Ishikawa (cell line): Measurements from ENCODE around the gene NUDT13.

Experiments
- CEBPB ChIP-seq: IDR thresholded peaks from 2 replicates; pipeline ENCODE4 v1.6.1; 2012
- CREB1 ChIP-seq: IDR thresholded peaks from 2 replicates; pipeline ENCODE4 v1.6.1; 2012; ENCODE audit warnings: low read depth
- EGR1 ChIP-seq: IDR thresholded peaks from 2 replicates; pipeline ENCODE4 v1.6.1; 2012
- EP300 ChIP-seq: IDR thresholded peaks from 2 replicates; pipeline ENCODE4 v1.6.1; 2012; ENCODE audit warnings: borderline replicate concordance
- FOXM1 ChIP-seq: IDR thresholded peaks from 2 replicates; pipeline ENCODE4 v1.6.1; 2012; ENCODE audit warnings: low read depth, borderline replicate concordance
- MAX ChIP-seq: IDR thresholded peaks from 2 replicates; pipeline ENCODE4 v1.6.1; 2012
- NFIC ChIP-seq: IDR thresholded peaks from 2 replicates; pipeline ENCODE4 v1.6.1; 2012
- RAD21 ChIP-seq: IDR thresholded peaks from 2 replicates; pipeline ENCODE4 v1.6.1; 2012; ENCODE audit warnings: low read depth
- REST ChIP-seq: IDR thresholded peaks from 2 replicates; pipeline ENCODE4 v1.6.1; 2012; ENCODE audit warnings: low read depth, mild to moderate bottlenecking
- TAF1 ChIP-seq: IDR thresholded peaks from 2 replicates; pipeline ENCODE4 v1.6.1; 2012; ENCODE audit warnings: low read depth, mild to moderate bottlenecking
- TCF12 ChIP-seq: IDR thresholded peaks from 2 replicates; pipeline ENCODE4 v1.6.1; 2012; ENCODE audit warnings: low read depth
- TEAD4 ChIP-seq: IDR thresholded peaks from 2 replicates; pipeline ENCODE4 v1.6.1; 2012
- USF1 ChIP-seq: IDR thresholded peaks from 2 replicates; pipeline ENCODE4 v1.6.1; 2012
- YY1 ChIP-seq: IDR thresholded peaks from 2 replicates; pipeline ENCODE4 v1.6.1; 2012; ENCODE audit warnings: low read depth
- ZBTB7A ChIP-seq: IDR thresholded peaks from 2 replicates; pipeline ENCODE4 v1.6.1; 2012; ENCODE audit warnings: low read depth

The NUDT13 gene

GRCh38 chr10:73134727-73135126 lies 24.5 kb downstream of the NUDT13 start:
- TF ChIP-seq TAF1 (no peak), TCF12 (no peak), FOXM1 (no peak), REST (no peak), NFIC (no peak), YY1 (no peak), USF1 (no peak)

- TF ChIP-seq MAX (no peak), FOXM1 (no peak), YY1 (no peak), CEBPB (no peak), EGR1 (no peak), NFIC (no peak), REST (no peak), ZBTB7A (no peak), TAF1 (no peak), CREB1 (no peak), RAD21 (no peak), TEAD4 (no peak), EP300 (no peak), USF1 (no peak), TCF12 (no peak)
Observed at GRCh38 chr10:73136627-73137026, 26.4 kb downstream of the NUDT13 start.

GRCh38 chr10:73139251-73139650 lies 29.0 kb downstream of the NUDT13 start:
- TF ChIP-seq EP300 (no peak), NFIC (no peak), EGR1 (no peak), TEAD4 (no peak), YY1 (no peak)

GRCh38 chr10:73141603-73142002 lies 31.3 kb downstream of the NUDT13 start:
- TF ChIP-seq USF1 (no peak), EP300 (no peak)

GRCh38 chr10:73152009-73152408 lies 41.8 kb downstream of the NUDT13 start:
- TF ChIP-seq TCF12 (no peak), EP300 (no peak)

- TF ChIP-seq ZBTB7A (no peak), NFIC (no peak), FOXM1 (no peak), TEAD4 (no peak), USF1 (no peak), EGR1 (no peak), EP300 (no peak), CEBPB (no peak), MAX (no peak), CREB1 (no peak), TCF12 (no peak)
Observed at GRCh38 chr10:73156054-73156453, 45.8 kb downstream of the NUDT13 start.
